ENCODE measurements around the gene LRCOL1.

LRCOL1 gene

GRCh38 chr12:132585177-132585576 is 25.2 kb downstream of the LRCOL1 start:
- H3K4me3 ChIP-seq (ENCODE audit: low read length in 2 of 2), result no peak overlapping the region
- peaks cover 0 to 7% of the 10 kb centered on the region in 2 donors for H3K4me1 ChIP-seq (ENCODE audit: control insufficient read depth in 2 of 2, insufficient read depth in 1 of 2, low read depth in 1 of 2, low read length in 2 of 2)
- H2BK5ac ChIP-seq (ENCODE audit: low read length), result no peak overlapping the region
- H4K91ac ChIP-seq (ENCODE audit: low read depth, low read length, poor library complexity), result no peak overlapping the region
- no CpG with 5 or more reads among the region's 24 CpGs for WGBS, 2 donors (ENCODE audit: extremely low coverage in 2 of 2, insufficient read length in 2 of 2, insufficient replicate concordance in 1 of 2)
- H2BK120ac ChIP-seq (ENCODE audit: low read depth, low read length), result no peak overlapping the region
- peaks cover 2% of the 10 kb centered on the region in 2 donors for H3K9me3 ChIP-seq (replicated peaks in 1 of 2; ENCODE audit: control insufficient read depth in 2 of 2, insufficient read depth in 1 of 2, low read depth in 1 of 2, low read length in 2 of 2)
- H2AK5ac ChIP-seq (ENCODE audit: low read depth, low read length), result peak overlapping the region; percentile 24
- H3K14ac ChIP-seq (ENCODE audit: low read length), result peak overlapping the region; percentile 38
- no peak overlapping the region for H3K27ac ChIP-seq (replicated peaks; ENCODE audit: low read length)
- H3K36me3 ChIP-seq (replicated peaks in 1 of 2; ENCODE audit: control insufficient read depth in 2 of 2, insufficient read depth in 2 of 2, low read length in 2 of 2), result peaks cover 3 to 20% of the 10 kb centered on the region in 2 donors
- H3K4me2 ChIP-seq (ENCODE audit: insufficient read depth, low read length, poor library complexity, severe bottlenecking), result no peak overlapping the region
- no peak overlapping the region for H4K8ac ChIP-seq (ENCODE audit: low read depth, low read length)
- H2AFZ ChIP-seq (ENCODE audit: low read length), result no peak overlapping the region
- H3K9ac ChIP-seq (ENCODE audit: low read depth, low read length, poor library complexity), result no peak overlapping the region
- DNase-seq (ENCODE audit: low spot score), result no peak
- H3K4ac ChIP-seq (ENCODE audit: low read length), result no peak overlapping the region
- peaks cover 0 to 48% (median 6%) of the 10 kb centered on the region in 3 experiments for H3K27me3 ChIP-seq (ENCODE audit: control insufficient read depth in 3 of 3, insufficient read depth in 3 of 3, low read depth in 1 of 3, low read length in 3 of 3)
- H2BK15ac ChIP-seq (ENCODE audit: low read length), result peak overlapping the region; percentile 94
- H3K79me1 ChIP-seq (ENCODE audit: low read depth, low read length), result peaks cover 10% of the 10 kb centered on the region
- H2BK12ac ChIP-seq (ENCODE audit: low read length), result no peak overlapping the region
- H3K18ac ChIP-seq (ENCODE audit: low read length), result peak overlapping the region; percentile 80
- H3K23ac ChIP-seq (ENCODE audit: low read depth, low read length, poor library complexity), result peak overlapping the region; percentile 65

- Histone ChIP-seq H3K9ac (ENCODE audit: low read depth, low read length, poor library complexity) (no peak overlapping the region), H3K14ac (ENCODE audit: low read length) (peak overlapping the region; percentile 21), H3K9me3 (replicated peaks in 1 of 2; ENCODE audit: control insufficient read depth in 2 of 2, insufficient read depth in 1 of 2, low read depth in 1 of 2, low read length in 2 of 2) (peaks cover 2% of the 10 kb centered on the region in 2 donors), H3K4me1 (ENCODE audit: control insufficient read depth in 2 of 2, insufficient read depth in 1 of 2, low read depth in 1 of 2, low read length in 2 of 2) (peaks cover 0 to 7% of the 10 kb centered on the region in 2 donors), H3K4me3 (ENCODE audit: low read length in 2 of 2) (no peak overlapping the region), H2AFZ (ENCODE audit: low read length) (no peak overlapping the region), H2BK12ac (ENCODE audit: low read length) (no peak overlapping the region), H3K79me1 (ENCODE audit: low read depth, low read length) (peaks cover 10% of the 10 kb centered on the region), H2AK5ac (ENCODE audit: low read depth, low read length) (peak overlapping the region; percentile 81), H3K18ac (ENCODE audit: low read length) (no peak overlapping the region), H3K36me3 (replicated peaks in 1 of 2; ENCODE audit: control insufficient read depth in 2 of 2, insufficient read depth in 2 of 2, low read length in 2 of 2) (peaks cover 5 to 24% of the 10 kb centered on the region in 2 donors), H3K4me2 (ENCODE audit: insufficient read depth, low read length, poor library complexity, severe bottlenecking) (no peak overlapping the region), H2BK5ac (ENCODE audit: low read length) (no peak overlapping the region), H3K23ac (ENCODE audit: low read depth, low read length, poor library complexity) (no peak overlapping the region), H3K27me3 (ENCODE audit: control insufficient read depth in 3 of 3, insufficient read depth in 3 of 3, low read depth in 1 of 3, low read length in 3 of 3) (peaks cover 0 to 44% (median 6%) of the 10 kb centered on the region in 3 experiments), H2BK120ac (ENCODE audit: low read depth, low read length) (no peak overlapping the region), H2BK15ac (ENCODE audit: low read length) (no peak overlapping the region), H4K8ac (ENCODE audit: low read depth, low read length) (no peak overlapping the region), H3K27ac (replicated peaks; ENCODE audit: low read length) (no peak overlapping the region), H4K91ac (ENCODE audit: low read depth, low read length, poor library complexity) (no peak overlapping the region), H3K4ac (ENCODE audit: low read length) (no peak overlapping the region)
- DNase-seq (ENCODE audit: low spot score), result no peak
- no CpG with 5 or more reads among the region's 14 CpGs for WGBS, 2 donors (ENCODE audit: extremely low coverage in 2 of 2, insufficient read length in 2 of 2, insufficient replicate concordance in 1 of 2)
Observed at GRCh38 chr12:132584429-132584828, 26.0 kb downstream of the LRCOL1 start.

- H2AK5ac ChIP-seq (ENCODE audit: low read depth, low read length), result peak overlapping the region; percentile 46
- H3K4me1 ChIP-seq (ENCODE audit: control insufficient read depth in 2 of 2, insufficient read depth in 1 of 2, low read depth in 1 of 2, low read length in 2 of 2), result peaks cover 0 to 7% of the 10 kb centered on the region in 2 donors
- no peak overlapping the region for H2BK12ac ChIP-seq (ENCODE audit: low read length)
- peaks cover 0 to 41% (median 6%) of the 10 kb centered on the region in 3 experiments for H3K27me3 ChIP-seq (ENCODE audit: control insufficient read depth in 3 of 3, insufficient read depth in 3 of 3, low read depth in 1 of 3, low read length in 3 of 3)
- H4K91ac ChIP-seq (ENCODE audit: low read depth, low read length, poor library complexity), result no peak overlapping the region
- no peak overlapping the region for H2BK5ac ChIP-seq (ENCODE audit: low read length)
- no peak overlapping the region for H3K14ac ChIP-seq (ENCODE audit: low read length)
- no peak overlapping the region for H3K4ac ChIP-seq (ENCODE audit: low read length)
- peaks cover 10% of the 10 kb centered on the region for H3K79me1 ChIP-seq (ENCODE audit: low read depth, low read length)
- no peak for DNase-seq (ENCODE audit: low spot score)
- H3K4me2 ChIP-seq (ENCODE audit: insufficient read depth, low read length, poor library complexity, severe bottlenecking), result peak overlapping the region; percentile 62
- no peak overlapping the region for H3K27ac ChIP-seq (replicated peaks; ENCODE audit: low read length)
- no peak overlapping the region for H3K9ac ChIP-seq (ENCODE audit: low read depth, low read length, poor library complexity)
- no peak overlapping the region for H2AFZ ChIP-seq (ENCODE audit: low read length)
- H2BK15ac ChIP-seq (ENCODE audit: low read length), result no peak overlapping the region
- H4K8ac ChIP-seq (ENCODE audit: low read depth, low read length), result no peak overlapping the region
- peak overlapping the region; percentile 80 for H3K23ac ChIP-seq (ENCODE audit: low read depth, low read length, poor library complexity)
- H3K36me3 ChIP-seq (replicated peaks in 1 of 2; ENCODE audit: control insufficient read depth in 2 of 2, insufficient read depth in 2 of 2, low read length in 2 of 2), result peaks cover 5 to 31% of the 10 kb centered on the region in 2 donors
- H2BK120ac ChIP-seq (ENCODE audit: low read depth, low read length), result no peak overlapping the region
- no peak overlapping the region for H3K18ac ChIP-seq (ENCODE audit: low read length)
- H3K4me3 ChIP-seq (ENCODE audit: low read length in 2 of 2), result peak overlapping the region in 1 of 2 donors; percentile 73
- peaks cover 0 to 2% of the 10 kb centered on the region in 2 donors for H3K9me3 ChIP-seq (replicated peaks in 1 of 2; ENCODE audit: control insufficient read depth in 2 of 2, insufficient read depth in 1 of 2, low read depth in 1 of 2, low read length in 2 of 2)
- no CpG with 5 or more reads among the region's 29 CpGs for WGBS, 2 donors (ENCODE audit: extremely low coverage in 2 of 2, insufficient read length in 2 of 2, insufficient replicate concordance in 1 of 2)
Observed at GRCh38 chr12:132583736-132584135, 26.6 kb downstream of the LRCOL1 start.

- no peak for DNase-seq (ENCODE audit: low spot score)
- Histone ChIP-seq H3K4me1 (ENCODE audit: control insufficient read depth in 2 of 2, insufficient read depth in 1 of 2, low read depth in 1 of 2, low read length in 2 of 2) (peaks cover 0 to 7% of the 10 kb centered on the region in 2 donors), H3K14ac (ENCODE audit: low read length) (no peak overlapping the region), H3K4ac (ENCODE audit: low read length) (no peak overlapping the region), H2BK12ac (ENCODE audit: low read length) (no peak overlapping the region), H3K36me3 (replicated peaks in 1 of 2; ENCODE audit: control insufficient read depth in 2 of 2, insufficient read depth in 2 of 2, low read length in 2 of 2) (peaks cover 6 to 35% of the 10 kb centered on the region in 2 donors), H3K27ac (replicated peaks; ENCODE audit: low read length) (no peak overlapping the region), H3K9ac (ENCODE audit: low read depth, low read length, poor library complexity) (no peak overlapping the region), H3K27me3 (ENCODE audit: control insufficient read depth in 3 of 3, insufficient read depth in 3 of 3, low read depth in 1 of 3, low read length in 3 of 3) (peaks cover 0 to 38% (median 6%) of the 10 kb centered on the region in 3 experiments), H3K79me1 (ENCODE audit: low read depth, low read length) (peaks cover 10% of the 10 kb centered on the region), H3K23ac (ENCODE audit: low read depth, low read length, poor library complexity) (peak overlapping the region; percentile 80), H2BK120ac (ENCODE audit: low read depth, low read length) (no peak overlapping the region), H3K4me3 (ENCODE audit: low read length in 2 of 2) (peak overlapping the region in 1 of 2 donors; percentile 73), H4K91ac (ENCODE audit: low read depth, low read length, poor library complexity) (no peak overlapping the region), H3K18ac (ENCODE audit: low read length) (peak overlapping the region; percentile 80), H2AK5ac (ENCODE audit: low read depth, low read length) (peak overlapping the region; percentile 46), H2BK15ac (ENCODE audit: low read length) (no peak overlapping the region), H3K9me3 (replicated peaks in 1 of 2; ENCODE audit: control insufficient read depth in 2 of 2, insufficient read depth in 1 of 2, low read depth in 1 of 2, low read length in 2 of 2) (no peaks in the 10 kb centered on the region), H2AFZ (ENCODE audit: low read length) (no peak overlapping the region), H4K8ac (ENCODE audit: low read depth, low read length) (no peak overlapping the region), H2BK5ac (ENCODE audit: low read length) (no peak overlapping the region), H3K4me2 (ENCODE audit: insufficient read depth, low read length, poor library complexity, severe bottlenecking) (peak overlapping the region; percentile 62)
- no CpG with 5 or more reads among the region's 50 CpGs for WGBS, 2 donors (ENCODE audit: extremely low coverage in 2 of 2, insufficient read length in 2 of 2, insufficient replicate concordance in 1 of 2)
Observed at GRCh38 chr12:132583411-132583710, 27.0 kb downstream of the LRCOL1 start.
